Measurements from ENCODE around the gene SLC10A2. TPM values are rescaled to one million over a fixed set of nuclear protein-coding genes. Genes with fewer than 3 reads are reported as not detected.
"Not testable (repeated sequence)": the region's sequence is repeated elsewhere in the genome, so short reads cannot be mapped to it uniquely, and the experiment has no call there.

SLC10A2 gene
- not detected in 2 replicates for total RNA-seq (2014; rRNA removed; shearing (Covaris generic))
- not detected in 2 replicates for polyA plus RNA-seq (2014; cell fraction: nucleus; rRNA removed)

GRCh38 chr13:103066079-103066780 lies at the start of gene SLC10A2:
Gene SLC10A2, minus strand, starts transcription at chr13:103066417. Its CDS starts 168 bp downstream, at chr13:103066249.
- DNase-seq (ENCODE audit: extremely low read depth, low read depth) = no peak

- no peak for DNase-seq (ENCODE audit: extremely low read depth, low read depth)
These were observed 41.4 kb upstream of the SLC10A2 start for GRCh38 chr13:103107580-103107979.

GRCh38 chr13:103104340-103104739 lies 38.1 kb upstream of the SLC10A2 start:
- DNase-seq (ENCODE audit: extremely low read depth, low read depth) = no peak

GRCh38 chr13:103103456-103103855 lies 37.2 kb upstream of the SLC10A2 start:
- not testable (repeated sequence) for DNase-seq (ENCODE audit: extremely low read depth, low read depth)

- no peak for DNase-seq (ENCODE audit: extremely low read depth, low read depth)
These were observed 36.3 kb upstream of the SLC10A2 start for GRCh38 chr13:103102482-103102881.

- DNase-seq (ENCODE audit: extremely low read depth, low read depth) = no peak
These were observed 35.7 kb upstream of the SLC10A2 start for GRCh38 chr13:103101901-103102300.

GRCh38 chr13:103101500-103101899 lies 35.3 kb upstream of the SLC10A2 start:
- DNase-seq (ENCODE audit: extremely low read depth, low read depth) = no peak

- no peak for DNase-seq (ENCODE audit: extremely low read depth, low read depth)
These were observed 34.6 kb upstream of the SLC10A2 start for GRCh38 chr13:103100830-103101229.

GRCh38 chr13:103099722-103100293 lies 33.6 kb upstream of the SLC10A2 start:
- DNase-seq (ENCODE audit: extremely low read depth, low read depth) = no peak

- no peak for DNase-seq (ENCODE audit: extremely low read depth, low read depth)
These were observed 32.3 kb upstream of the SLC10A2 start for GRCh38 chr13:103098535-103098934.

- no peak for DNase-seq (ENCODE audit: extremely low read depth, low read depth)
These were observed 31.2 kb upstream of the SLC10A2 start for GRCh38 chr13:103097366-103097928.

- DNase-seq (ENCODE audit: extremely low read depth, low read depth) = not testable (repeated sequence)
These were observed 27.4 kb upstream of the SLC10A2 start for GRCh38 chr13:103093649-103094048.

- DNase-seq (ENCODE audit: extremely low read depth, low read depth) = no peak
These were observed 21.1 kb upstream of the SLC10A2 start for GRCh38 chr13:103087275-103087674.

- DNase-seq (ENCODE audit: extremely low read depth, low read depth) = no peak
These were observed 15.2 kb upstream of the SLC10A2 start for GRCh38 chr13:103081435-103081834.

GRCh38 chr13:103078158-103078557 lies 11.9 kb upstream of the SLC10A2 start:
- DNase-seq (ENCODE audit: extremely low read depth, low read depth) = no peak

GRCh38 chr13:103068836-103069235 lies 2.6 kb upstream of the SLC10A2 start:
- DNase-seq (ENCODE audit: extremely low read depth, low read depth) = no peak

- no peak for DNase-seq (ENCODE audit: extremely low read depth, low read depth)
These were observed 1.7 kb upstream of the SLC10A2 start for GRCh38 chr13:103067751-103068555.

GRCh38 chr13:103066781-103067345 lies 646 bp upstream of the SLC10A2 start:
- no peak for DNase-seq (ENCODE audit: extremely low read depth, low read depth)

GRCh38 chr13:103063376-103063775 lies 2.8 kb downstream of the SLC10A2 start:
- DNase-seq (ENCODE audit: extremely low read depth, low read depth) = no peak

- DNase-seq (ENCODE audit: extremely low read depth, low read depth) = no peak
These were observed 4.1 kb downstream of the SLC10A2 start for GRCh38 chr13:103062079-103062478.

GRCh38 chr13:103056008-103056407 lies 10.2 kb downstream of the SLC10A2 start:
- no peak for DNase-seq (ENCODE audit: extremely low read depth, low read depth)

All from NCI-H460 (cell line).